Calu3 (cell line): ENCODE measurements around the gene ATP6V1F. TPM values are rescaled to one million over a fixed set of nuclear protein-coding genes. Genes with fewer than 3 reads are reported as not detected.

Experiments used
- BruUV-seq: library from RNA; stranded (reverse); fragments of 400-500 nt; replicated peaks from 2 replicates; lab custom pipeline; 2021; lab: Mats Ljungman, UMichigan
- CTCF ChIA-PET: fragments of 300-600 bp; sonication (Branson Sonifier 250); formaldehyde crosslinking; loops from one replicate; lab custom pipeline; 2022; ENCODE audit warnings: antibody characterized with exemption; lab: Charles Lee
- DNase-seq: peaks from one replicate; pipeline ENCODE4 v3.0.0; 2022
- H3K27ac Mint-ChIP-seq: one replicate; pipeline ENCODE4 v1.8.0; 2022; ENCODE audit warnings: mixed read lengths; ENCODE audit not compliant: unreplicated experiment
- H3K27me3 Mint-ChIP-seq: one replicate; pipeline ENCODE4 v1.8.0; 2022; ENCODE audit warnings: mixed read lengths; ENCODE audit not compliant: unreplicated experiment
- H3K36me3 Mint-ChIP-seq: one replicate; pipeline ENCODE4 v1.8.0; 2022; ENCODE audit warnings: mild to moderate bottlenecking, moderate library complexity, mixed read lengths; ENCODE audit not compliant: insufficient read depth, unreplicated experiment
- H3K4me1 Mint-ChIP-seq: one replicate; pipeline ENCODE4 v1.8.0; 2022; ENCODE audit warnings: mild to moderate bottlenecking, low read depth, mixed read lengths; ENCODE audit not compliant: unreplicated experiment
- H3K4me3 Mint-ChIP-seq: one replicate; pipeline ENCODE4 v1.8.0; 2022; ENCODE audit warnings: mild to moderate bottlenecking, low read depth, moderate library complexity, mixed read lengths; ENCODE audit not compliant: unreplicated experiment
- H3K9me3 Mint-ChIP-seq: one replicate; pipeline ENCODE4 v1.8.0; 2022; ENCODE audit warnings: low read depth, mixed read lengths; ENCODE audit not compliant: unreplicated experiment
- CTCF ChIP-seq: fragments of 200-600 bp; IDR thresholded peaks from one replicate; pipeline ENCODE4 v1.8.0; 2022; ENCODE audit warnings: antibody characterized with exemption; ENCODE audit not compliant: unreplicated experiment
- intact Hi-C: fragments of 100-400 bp; cut with micrococcal nuclease; formaldehyde crosslinking; loops from one replicate; pipeline ENCODE4 v1.10.0; 2022; ENCODE audit not compliant: unreplicated experiment
- total RNA-seq: library from RNA; stranded (reverse); gene quantifications from 2 replicates; pipeline ENCODE4 v1.2.3, GENCODE V29; 2022

Gene ATP6V1F
- total RNA-seq, 1 experiment from 2014 or later, result 104 TPM

GRCh38 chr7:128902761-128903585, 40.3 kb downstream of the ATP6V1F start:
- Mint-ChIP-seq H3K27ac (peak overlapping the region; percentile 66), H3K9me3 (no peaks in the 10 kb centered on the region), H3K4me1 (peaks cover 25% of the 10 kb centered on the region), H3K4me3 (peak overlapping the region; percentile 54), H3K27me3 (peaks cover 7% of the 10 kb centered on the region), H3K36me3 (peaks cover 5% of the 10 kb centered on the region)
- TF ChIP-seq CTCF, result no peak
- DNase-seq, result no peak
- no TSS peak for BruUV-seq
- intact Hi-C loops, result loop anchor here (5.0 kb wide), 1 partner anchor 54 kb away; no protein-coding TSS in a partner anchor
- CTCF ChIA-PET, result interaction anchor here (0.8 kb wide), 1 partner anchor 14 kb away, joined by 5 read pairs; no protein-coding TSS in a partner anchor

- no peak for DNase-seq
- CTCF ChIA-PET, result interaction anchor here (0.5 to 0.8 kb wide), 3 partner anchors 14 to 189 kb away, joined by 3 to 5 read pairs (median 3); no protein-coding TSS in a partner anchor
- Mint-ChIP-seq H3K27me3 (peaks cover 15% of the 10 kb centered on the region), H3K36me3 (peaks cover 5% of the 10 kb centered on the region), H3K27ac (peak overlapping the region; percentile 66), H3K4me3 (peak overlapping the region; percentile 54), H3K4me1 (peaks cover 25% of the 10 kb centered on the region), H3K9me3 (no peaks in the 10 kb centered on the region)
- BruUV-seq, result no TSS peak
- intact Hi-C loops, result loop anchor here (5.0 kb wide), 1 partner anchor 54 kb away; no protein-coding TSS in a partner anchor
- TF ChIP-seq CTCF, result no peak
Observed at GRCh38 chr7:128903621-128904361, 41.1 kb downstream of the ATP6V1F start.

GRCh38 chr7:128904381-128905197, 41.9 kb downstream of the ATP6V1F start:
- peak; percentile 63 for TF ChIP-seq CTCF
- Mint-ChIP-seq H3K9me3 (no peaks in the 10 kb centered on the region), H3K27me3 (peaks cover 23% of the 10 kb centered on the region), H3K4me1 (peaks cover 29% of the 10 kb centered on the region), H3K4me3 (no peak overlapping the region), H3K36me3 (peaks cover 5% of the 10 kb centered on the region), H3K27ac (no peak overlapping the region)
- CTCF ChIA-PET, result no interaction called here
- DNase-seq, result no peak
- no TSS peak for BruUV-seq
- intact Hi-C loops, result loop anchor here (5.0 kb wide), 1 partner anchor 53 kb away; no protein-coding TSS in a partner anchor
